Erythroblast (primary cell): ENCODE data around the gene POLE.

Experiments
- DNase-seq, 2 experiments: peaks; one replicate each; lab custom pipeline; 2025; lab: John Stamatoyannopoulos, UW
- GATA1 ChIP-seq: IDR thresholded peaks from 2 replicates; pipeline ENCODE4 v1.6.1; 2011; ENCODE audit warnings: low read depth, mild to moderate bottlenecking, control low read depth, low read length, moderate library complexity
- POLR2A ChIP-seq: IDR thresholded peaks from 2 replicates; pipeline ENCODE4 v1.6.1; 2011; ENCODE audit warnings: mild to moderate bottlenecking, low read length

Gene POLE

DNA sequence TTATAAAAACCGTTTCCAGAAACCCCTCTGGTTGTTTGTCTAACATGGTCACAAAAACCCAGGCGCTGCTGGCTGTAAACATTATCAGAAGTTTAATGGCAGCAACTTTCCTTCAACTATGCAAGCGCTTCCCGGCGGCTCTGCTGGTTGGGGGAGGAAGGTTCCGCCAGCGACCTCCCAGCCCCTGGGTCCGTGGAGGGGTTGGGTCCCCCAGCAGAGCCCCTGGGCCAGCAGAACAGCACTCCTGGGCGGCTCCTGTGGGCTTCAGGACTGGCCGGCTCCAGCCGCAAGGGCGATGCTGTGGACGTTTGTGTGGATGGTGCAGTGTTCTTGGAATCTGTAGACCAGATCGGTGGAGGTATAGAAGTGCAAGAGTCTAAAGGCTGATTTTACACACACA is 102.7 kb downstream of the POLE start:
- no peak for DNase-seq
- TF ChIP-seq GATA1 (no peak), POLR2A (no peak)

DNA sequence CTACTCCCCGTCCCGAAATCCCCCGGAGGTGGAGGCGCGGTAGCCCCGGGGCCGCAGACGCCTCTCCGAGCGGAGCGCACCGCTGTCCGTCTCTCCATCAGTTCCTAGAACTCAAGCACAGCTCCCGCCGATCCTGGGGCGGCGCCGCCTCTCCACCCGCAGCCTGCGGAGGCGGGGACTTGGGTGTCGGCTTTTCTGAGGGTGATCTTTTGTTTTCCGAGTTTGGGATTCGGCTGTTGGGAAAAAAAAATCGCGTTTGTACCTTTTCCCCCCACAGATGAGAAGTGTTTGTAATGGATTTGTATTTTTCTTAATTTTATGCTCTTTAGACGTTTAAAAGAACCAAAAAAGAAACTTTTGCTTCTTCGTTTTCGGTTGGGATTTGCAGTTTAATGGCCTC is 103.4 kb downstream of the POLE start:
- DNase-seq: no peak
- no peak for TF ChIP-seq POLR2A
- no peak for TF ChIP-seq GATA1

DNA sequence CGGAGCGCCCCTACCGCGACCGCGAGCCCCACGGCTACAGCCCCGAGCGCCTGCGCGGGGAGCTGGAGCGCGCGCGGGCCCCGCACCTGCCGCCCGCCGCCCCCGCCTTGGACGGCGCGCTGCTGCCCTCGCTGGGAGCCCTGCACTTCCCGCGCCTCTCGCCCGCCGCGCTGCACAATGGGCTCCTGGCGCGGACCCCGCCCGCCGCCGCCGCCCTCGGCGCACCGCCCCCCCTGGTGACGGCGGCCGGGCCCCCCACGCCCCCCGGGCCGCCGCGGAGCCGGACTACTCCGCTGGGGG is 103.8 kb downstream of the POLE start:
- DNase-seq: no peak
- TF ChIP-seq POLR2A (no peak), GATA1 (no peak)

DNA sequence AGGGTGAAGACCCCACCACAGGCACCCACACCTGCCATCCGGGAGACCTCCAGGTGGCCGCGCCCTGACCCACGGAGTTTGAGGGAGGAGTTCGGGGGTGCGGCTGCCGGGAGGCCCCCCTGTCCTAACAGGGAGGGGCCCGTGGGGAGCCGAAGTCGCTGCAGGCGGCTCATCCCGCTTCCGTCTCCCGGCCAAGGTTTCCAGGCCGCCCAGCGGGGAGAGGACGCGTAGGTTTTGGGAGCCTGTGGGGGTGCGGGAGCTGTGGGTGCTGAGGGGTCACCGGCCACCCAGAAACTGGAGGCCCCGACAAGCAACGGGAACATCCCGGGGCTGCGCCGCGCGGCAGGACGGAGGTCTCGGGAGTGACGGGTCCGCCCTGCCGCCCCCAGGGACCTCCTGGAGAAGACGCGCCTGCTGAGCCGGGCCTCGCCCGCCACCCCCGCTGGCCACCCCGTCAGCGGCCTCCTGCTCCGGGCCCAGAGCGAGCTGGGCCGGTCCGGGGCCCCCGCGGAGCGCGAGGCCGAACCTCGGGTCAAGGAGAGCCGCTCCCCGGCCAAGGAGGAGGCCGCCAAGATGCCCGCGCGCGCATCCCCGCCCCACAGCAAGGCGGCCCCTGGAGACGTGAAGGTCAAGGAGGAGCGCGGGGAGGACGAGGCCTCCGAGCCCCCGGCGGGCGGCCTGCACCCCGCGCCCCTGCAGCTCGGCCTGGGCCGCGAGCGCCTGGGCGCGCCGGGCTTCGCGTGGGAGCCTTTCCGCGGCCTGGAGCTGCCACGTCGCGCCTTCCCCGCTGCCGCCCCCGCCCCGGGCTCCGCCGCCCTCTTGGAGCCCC is 104.3 kb downstream of the POLE start:
- TF ChIP-seq POLR2A (no peak), GATA1 (no peak)
- DNase-seq: no peak

DNA sequence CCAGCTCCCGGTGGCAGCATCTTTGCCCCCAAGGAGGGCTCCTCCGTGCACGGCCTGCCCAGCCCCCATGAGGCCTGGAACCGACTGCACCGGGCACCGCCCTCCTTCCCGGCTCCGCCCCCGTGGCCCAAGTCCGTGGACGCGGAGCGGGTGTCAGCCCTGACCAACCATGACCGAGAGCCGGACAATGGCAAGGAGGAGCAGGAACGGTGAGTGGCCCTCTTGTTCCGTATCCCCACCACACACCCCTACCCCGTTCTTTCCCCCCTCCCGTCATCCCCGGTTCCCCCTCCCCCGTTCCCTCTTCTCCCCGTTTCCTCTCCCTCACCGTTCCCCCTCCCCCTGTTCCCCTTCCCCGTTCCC is 105.1 kb downstream of the POLE start:
- DNase-seq: no peak

DNA sequence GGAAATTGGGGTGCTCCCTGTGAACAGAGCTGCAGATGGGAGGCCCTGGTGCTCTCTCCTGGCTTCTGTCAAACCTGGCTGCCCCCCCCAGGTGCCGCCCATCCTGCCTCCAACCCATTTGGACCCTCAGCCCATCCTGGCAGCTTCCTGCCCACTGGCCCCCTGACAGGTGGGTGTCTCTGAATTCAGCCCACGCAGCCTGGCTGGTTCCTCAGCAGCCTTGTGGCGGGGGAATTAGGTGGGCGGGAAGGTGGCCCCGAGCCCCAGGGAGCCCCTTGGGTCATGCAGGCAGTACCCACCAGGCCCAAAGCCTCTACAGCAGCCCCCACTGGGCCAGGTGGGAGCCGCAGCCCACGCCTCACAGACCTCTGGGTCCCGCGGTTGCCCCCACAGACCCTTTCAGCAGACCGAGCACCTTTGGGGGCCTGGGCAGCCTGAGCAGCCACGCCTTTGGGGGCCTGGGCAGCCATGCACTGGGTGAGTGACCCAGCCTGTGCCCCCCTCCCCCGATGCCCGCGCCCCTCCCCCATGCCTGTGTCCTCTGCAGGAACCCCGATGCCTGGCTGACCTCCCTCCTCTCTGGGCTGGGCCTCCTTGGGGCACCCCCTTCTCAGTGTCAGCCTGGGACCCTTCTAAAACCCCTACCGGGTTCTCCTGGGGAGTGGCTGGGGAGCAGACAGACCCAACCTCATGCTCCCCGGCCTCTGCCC is 105.6 kb downstream of the POLE start:
- no peak for DNase-seq
- TF ChIP-seq GATA1 (no peak), POLR2A (no peak)

More for the DNA sequence above, 105.1 kb downstream of the POLE start:
- TF ChIP-seq POLR2A (no peak), GATA1 (no peak)

DNA sequence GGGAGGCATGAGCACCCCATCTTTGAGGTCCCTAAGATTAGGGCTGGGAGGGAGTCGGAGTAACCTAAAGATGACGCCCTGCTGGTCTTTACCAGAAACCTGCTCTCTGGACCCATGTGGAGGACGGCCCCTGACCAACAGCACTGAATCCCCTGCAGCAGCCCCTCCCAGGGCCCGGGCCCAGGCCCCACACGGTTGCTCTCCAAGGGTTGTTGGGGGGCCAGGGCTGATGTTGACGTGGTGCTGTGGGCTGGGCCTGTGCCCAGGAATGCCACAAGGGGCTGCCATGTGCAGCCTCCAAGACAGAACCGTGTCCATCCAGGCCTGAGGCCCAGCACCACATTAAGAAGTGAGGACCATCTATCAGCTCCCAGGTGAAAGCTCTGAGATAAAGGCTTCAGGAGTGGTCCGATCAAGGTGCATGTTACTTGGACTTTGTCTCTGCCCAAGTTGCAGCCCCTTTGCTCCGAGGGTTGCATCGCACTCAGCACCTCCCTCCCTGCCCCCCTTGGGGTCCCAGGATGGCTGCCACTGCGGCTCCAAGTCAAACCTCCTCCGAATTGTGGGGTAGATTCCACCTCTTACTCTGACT is 106.3 kb downstream of the POLE start:
- no peak for DNase-seq

DNA sequence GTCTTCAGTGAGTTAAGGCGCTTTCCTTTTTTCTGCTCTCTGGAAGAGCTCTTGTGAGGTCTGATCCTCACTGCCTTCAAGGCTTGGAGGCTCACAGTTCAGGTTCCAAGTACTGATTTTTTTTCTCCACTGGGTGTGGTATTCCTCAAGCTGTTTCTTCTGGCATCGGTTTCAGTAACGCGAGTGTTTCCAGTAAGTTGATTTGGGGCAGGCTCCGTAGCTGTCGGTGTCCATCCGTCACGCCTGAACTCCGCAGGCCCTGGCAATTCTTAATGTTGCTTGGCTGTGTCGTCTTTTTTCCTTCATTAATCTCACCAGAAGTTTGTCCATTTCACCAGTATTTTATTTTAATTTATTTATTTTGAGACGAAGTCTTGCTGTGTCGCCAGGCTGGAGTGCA is 107.4 kb downstream of the POLE start:
- DNase-seq: no peak
- TF ChIP-seq POLR2A (no peak), GATA1 (no peak)

More for the DNA sequence above, 106.3 kb downstream of the POLE start:
- TF ChIP-seq POLR2A (no peak), GATA1 (no peak)

DNA sequence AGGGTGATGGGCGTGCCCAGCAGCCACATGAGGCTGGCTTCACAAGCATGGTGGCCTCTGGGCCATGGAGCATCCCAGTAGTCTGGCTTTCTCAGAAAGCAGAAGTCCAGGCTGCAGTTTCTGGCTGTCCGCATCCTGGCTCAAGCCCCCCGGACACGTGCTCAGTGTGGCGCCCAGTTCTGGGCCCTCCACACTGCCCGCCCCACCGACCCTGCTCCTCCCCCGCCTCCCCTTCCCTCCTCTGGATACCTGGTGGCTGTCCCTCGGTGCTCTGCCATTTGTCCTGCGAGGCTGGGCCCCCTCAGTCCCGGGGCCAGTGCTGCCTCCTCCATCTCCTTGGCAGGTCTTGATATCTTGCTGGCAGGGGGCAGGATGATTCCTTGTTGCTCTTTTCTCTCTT is 108.3 kb downstream of the POLE start:
- DNase-seq: no peak
- TF ChIP-seq GATA1: no peak
- TF ChIP-seq POLR2A: no peak

DNA sequence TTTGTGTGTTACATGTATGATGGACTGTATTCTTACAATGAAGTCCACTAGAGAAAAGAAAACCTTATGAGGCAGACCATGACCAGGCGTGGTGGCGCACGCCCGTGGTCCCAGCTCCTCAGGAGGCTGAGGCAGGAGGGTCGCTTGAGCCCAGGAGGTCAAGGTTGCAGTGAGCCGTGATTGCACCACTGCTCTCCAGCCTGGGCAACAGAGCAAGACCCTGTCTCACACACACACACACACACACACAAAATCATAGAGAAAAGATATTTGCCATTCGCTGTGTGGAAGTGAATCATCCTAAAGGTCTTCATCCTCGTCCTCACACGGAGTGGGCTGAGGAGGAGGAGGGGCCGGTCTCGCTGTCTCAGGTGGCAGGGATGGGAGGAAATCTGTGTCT is 109.0 kb downstream of the POLE start:
- no peak for TF ChIP-seq GATA1
- TF ChIP-seq POLR2A: no peak
- DNase-seq: no peak

DNA sequence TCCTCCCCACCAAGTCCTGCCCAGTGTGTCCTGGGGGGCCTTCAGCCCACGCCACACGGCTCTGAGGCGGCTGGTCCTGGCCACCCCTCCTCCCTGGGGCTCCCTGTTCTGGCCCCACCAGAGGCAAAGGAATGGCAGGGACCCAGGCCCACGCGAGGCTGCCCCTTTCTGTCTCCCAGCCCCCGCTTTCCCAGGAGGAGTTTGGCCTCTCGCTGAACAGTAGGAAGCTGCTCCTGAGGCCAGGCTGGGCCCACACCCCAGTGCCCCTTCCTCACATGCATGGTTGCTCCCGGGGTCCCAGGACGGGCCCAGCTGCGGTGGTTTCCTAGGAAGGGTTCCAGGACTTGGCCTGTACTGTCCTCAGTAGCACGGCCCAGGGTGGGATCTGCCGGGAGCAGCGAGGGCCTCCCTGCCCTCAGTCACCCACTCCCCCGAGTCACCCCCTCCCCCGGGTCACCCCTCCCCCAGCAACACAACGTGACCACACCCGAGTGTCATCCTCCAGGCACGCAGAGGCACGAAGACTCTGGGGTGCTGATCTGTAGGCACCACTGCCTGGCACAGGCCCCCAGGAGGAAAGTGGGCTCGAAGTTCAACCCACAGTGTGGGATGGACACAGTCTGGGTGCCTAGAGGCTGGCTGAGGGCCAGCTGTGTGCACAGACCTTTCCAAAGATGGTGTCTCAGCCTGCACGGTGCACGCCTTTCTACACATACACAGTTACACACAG is 109.8 kb downstream of the POLE start:
- DNase-seq: no peak
- no peak for TF ChIP-seq GATA1

DNA sequence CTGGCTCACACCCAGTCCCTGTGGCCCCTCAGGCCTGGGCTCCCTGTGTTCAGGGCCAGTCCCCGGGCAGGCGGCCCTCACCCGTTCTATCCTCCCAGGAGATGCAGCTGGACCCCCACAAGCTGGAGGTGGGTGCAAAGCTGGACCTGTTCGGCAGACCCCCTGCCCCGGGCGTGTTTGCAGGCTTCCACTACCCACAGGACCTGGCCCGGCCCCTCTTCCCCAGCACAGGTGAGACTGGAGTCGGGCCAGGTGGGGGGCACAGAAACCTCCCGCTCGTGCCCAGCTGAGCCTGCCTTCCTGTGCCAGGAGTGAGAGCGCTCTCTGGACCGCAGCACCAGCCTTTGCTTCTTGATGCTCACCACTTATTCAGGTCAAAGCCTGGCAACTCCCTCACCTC is 110.4 kb downstream of the POLE start:
- TF ChIP-seq GATA1 (no peak), POLR2A (no peak)
- DNase-seq: no peak

DNA sequence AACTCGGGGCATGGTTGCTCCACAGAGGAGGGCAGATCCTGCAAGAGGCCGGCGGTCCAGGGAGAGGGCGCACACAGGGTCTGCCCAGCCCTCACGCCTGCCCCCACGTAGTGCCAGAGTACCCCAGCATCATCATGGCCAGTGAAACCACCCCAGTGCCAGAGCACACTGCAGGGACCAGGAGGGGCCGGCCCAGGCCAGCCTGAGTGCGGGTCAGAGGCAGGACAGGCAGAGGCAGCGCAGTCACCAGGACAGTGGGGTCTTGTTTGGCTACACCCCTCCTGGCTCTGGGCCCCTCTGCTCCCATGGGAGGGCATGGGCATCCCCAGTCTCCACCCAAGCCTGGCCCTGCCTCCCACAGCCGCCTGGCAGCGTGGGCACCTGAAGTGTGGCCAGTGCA is 111.5 kb downstream of the POLE start:
- DNase-seq: no peak
- no peak for TF ChIP-seq GATA1
- TF ChIP-seq POLR2A: no peak
